Putamen (tissue), 1 donor: ENCODE measurements around the gene SEC16A.

Experiments
- DNase-seq: peaks from one replicate; pipeline ENCODE4 v3.0.0-alpha.2; 2016; ENCODE audit warnings: low spot score

SEC16A gene

DNA sequence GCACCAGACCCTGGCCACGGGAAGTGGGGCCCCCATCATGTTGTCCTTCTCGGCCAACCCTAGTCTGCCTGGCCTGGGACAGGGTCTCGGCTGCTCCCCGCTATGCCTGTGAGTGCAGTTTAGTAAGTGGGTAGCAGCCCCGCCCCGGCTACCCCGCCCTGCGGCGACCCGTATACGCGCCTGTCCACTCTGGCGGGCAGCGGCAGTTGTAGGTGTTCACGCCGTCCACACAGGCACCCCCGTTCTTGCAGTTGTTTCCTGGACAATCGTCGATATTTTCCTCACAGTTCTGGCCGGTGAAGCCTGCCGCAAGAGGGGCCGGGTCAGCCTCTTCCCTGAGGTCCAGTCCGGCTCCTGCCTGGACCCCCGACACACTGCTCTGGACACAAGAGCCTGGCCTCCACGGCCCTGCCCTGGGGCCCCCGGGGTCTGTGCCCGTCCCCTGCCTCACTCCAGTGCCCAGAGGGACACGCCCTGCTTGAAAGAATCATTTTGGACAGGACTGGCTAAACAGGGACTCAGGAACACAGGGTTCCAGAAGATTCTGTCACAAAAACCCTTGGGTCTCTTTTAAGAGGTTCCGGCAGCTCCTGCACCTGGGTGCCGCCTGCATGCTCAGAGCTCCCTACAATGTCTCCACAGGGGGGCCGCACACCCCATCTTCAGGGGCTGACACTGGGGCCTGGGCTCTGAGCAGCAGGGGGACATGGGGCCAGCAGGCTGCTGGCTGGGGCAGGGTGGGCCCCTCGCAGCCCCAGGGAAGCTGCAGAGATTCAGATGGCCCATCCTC is 36.6 kb upstream of the SEC16A start:
- DNase-seq, result no peak

GRCh38 chr9:136518623-136519022 is 35.8 kb upstream of the SEC16A start:
- DNase-seq, result no peak

GRCh38 chr9:136517950-136518349 is 35.1 kb upstream of the SEC16A start:
- DNase-seq, result no peak

DNA sequence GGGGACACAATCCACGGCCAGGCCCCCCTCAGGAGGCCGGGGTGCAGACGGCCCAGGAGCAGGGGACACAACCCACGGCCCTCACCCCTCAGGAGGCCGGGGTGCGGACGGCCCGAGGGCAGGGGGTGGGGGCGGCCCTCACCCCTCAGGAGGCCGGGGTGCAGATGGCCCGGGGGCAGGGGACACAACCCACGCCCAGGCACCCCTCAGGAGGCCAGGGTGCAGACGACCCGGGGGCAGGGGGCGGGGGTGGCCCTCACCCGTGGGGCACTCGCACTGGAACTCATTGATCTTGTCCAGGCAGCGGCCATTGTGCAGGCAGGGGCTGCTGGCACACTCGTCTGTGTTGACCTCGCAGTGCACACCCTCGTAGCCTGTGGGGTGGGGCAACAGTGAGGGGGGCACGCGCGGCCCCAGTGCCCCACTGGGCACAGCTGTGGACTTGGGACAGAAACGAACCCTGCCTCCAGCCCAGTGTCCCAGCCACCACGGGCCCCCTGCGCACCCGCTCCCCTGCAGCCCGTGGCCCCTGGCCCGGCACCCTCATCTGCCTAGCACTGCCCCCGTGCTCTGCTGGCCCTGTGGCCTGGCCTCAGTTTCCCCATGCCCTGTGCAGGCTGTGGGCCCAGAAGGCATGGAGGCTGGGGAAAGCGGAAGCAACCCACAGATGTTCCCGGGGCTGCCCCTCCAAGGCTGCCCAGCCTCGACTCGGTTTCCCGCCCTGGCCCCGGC is 34.3 kb upstream of the SEC16A start:
- DNase-seq, result no peak

- DNase-seq, result peak; percentile 81
These were observed 33.4 kb upstream of the SEC16A start for GRCh38 chr9:136516191-136516654.

DNA sequence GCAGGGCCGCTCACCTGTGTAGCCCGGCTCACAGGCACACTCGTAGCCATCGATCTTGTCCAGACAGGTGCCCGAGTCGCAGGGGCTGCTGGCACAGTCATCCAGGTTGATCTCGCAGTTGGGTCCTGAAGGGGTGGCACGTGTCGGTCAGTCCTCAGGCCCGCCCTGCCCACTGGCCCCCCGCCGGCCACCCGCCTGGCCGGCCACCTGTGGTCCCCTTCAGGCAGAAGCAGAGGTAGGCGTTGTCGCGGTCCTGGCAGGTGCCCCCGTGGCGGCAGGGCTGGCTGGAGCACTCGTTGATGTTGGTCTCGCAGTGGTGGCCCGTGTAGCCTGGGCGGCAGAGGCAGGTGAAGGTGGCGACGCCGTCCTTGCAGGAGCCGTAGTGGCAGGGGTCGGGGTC is 32.4 kb upstream of the SEC16A start:
- no peak for DNase-seq

DNA sequence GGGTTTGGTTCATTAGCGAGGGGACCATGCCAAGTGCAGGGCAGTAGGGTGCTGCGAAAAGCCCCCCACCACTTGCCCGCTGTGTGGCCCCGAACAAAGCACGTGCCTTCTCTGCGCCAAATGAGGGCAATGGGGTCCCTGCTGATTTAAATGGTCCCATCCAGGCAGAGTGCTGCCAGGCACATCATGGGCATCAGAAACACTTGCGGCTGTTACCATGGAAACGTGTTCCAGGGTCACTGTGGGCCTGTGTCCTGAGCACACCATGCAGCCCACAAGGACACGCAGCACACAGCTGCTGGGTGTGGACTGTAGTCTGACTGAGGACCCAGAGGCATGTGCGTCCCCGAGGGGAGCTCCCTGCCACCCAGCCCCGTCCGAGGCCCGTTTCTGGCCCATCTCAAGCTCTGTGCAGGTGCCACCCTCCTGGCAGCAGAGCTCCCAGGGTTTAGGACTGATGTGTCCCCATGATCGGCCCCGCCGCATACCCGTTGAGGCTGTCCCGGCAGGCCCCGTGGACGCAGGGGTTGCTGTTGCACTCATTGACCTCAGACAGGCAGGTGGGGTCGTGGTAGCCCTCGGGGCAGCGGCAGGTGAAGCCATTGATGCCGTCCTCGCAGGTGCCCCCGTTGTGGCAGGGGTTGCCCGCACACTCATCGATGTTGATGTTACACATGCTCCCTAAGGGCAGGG is 31.3 kb upstream of the SEC16A start:
- DNase-seq, result no peak

- DNase-seq, result no peak
These were observed 30.4 kb upstream of the SEC16A start for GRCh38 chr9:136513191-136513590.

GRCh38 chr9:136512651-136513071 is 29.8 kb upstream of the SEC16A start:
- no peak for DNase-seq

GRCh38 chr9:136511670-136512592 is 29.1 kb upstream of the SEC16A start:
- peak; percentile 90 for DNase-seq

DNA sequence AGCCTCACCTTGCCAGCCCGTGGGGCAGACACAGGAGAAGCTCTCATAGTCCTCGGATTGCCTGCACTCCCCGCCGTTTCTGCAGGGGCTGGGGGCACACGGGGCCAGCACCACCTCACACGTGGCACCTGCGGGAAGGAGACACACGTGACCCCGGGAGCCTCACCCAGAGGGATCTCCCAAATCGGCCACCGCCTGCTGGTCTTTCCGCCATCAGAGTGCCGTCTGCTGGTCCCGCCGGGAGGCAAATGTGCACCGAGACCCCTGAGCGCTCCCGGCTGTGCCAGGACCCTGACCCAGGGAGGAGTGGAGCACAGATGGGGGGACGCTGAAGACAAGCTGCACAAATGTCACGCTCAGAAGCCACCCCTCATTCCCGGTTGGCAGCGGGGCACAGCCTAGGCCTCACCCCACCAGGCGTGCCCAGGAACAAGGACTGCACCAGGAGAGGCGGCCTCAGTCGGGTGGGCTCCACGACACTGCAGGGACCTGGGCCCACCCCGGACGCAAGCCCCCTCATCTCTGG is 28.4 kb upstream of the SEC16A start:
- DNase-seq, result no peak

DNA sequence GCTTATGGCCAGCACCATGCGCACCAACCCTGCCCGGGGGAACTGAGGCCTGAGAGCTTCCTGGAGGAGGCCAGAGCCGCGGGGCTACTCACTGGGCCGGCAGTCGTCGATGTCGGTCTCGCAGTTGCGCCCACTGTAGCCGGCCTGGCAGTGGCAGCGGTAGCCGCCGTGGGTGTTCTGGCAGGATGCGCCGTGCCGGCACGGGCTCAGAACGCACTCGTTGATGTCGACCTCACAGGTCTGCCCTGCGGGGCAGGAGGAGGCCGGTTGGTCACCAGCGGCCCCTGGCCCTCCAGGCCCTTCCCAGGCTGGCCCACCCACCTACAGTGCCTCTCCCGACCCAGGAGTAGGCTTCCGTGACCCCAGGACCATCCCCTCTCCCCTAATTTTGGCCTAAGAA is 27.7 kb upstream of the SEC16A start:
- no peak for DNase-seq

GRCh38 chr9:136509549-136509948 is 26.7 kb upstream of the SEC16A start:
- DNase-seq, result no peak

DNA sequence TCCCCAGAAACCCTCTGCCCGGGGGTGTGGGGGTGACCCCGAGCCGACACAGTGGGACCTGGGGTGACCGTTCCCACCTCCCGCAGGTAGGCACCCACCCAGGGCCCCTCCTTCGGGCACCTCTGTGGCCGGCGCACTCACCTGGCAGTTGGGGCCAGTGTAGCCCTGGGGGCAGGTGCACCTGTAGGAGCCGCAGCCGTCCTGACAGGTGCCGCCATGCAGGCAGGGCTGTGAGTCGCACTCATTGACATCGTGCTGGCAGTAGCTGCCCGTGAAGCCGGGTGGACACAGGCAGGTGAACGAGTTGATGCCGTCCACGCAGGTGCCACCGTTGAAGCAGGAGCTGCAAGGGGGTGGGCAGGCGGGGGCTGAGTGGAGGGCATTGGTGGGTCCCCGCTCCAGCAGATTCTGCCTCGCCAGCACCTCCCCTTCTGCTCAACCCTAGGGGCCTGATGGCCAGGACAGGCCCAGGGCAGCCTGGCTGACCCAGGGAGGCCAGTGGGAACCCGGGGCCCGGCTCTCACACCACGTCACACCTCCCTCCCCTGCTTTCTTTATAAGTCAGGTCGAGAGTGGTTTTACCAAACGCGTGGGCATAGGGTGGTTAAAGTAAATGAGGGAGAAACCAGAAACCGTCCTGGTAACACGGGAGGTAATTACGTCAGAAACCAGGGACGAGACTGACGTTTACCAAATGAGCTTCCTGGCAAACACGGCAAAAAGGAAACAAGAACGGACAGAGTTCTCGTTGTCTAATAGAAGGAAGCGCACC is 26.1 kb upstream of the SEC16A start:
- DNase-seq, result no peak

- DNase-seq, result no peak
These were observed 25.1 kb upstream of the SEC16A start for GRCh38 chr9:136507992-136508375.

GRCh38 chr9:136507221-136507991 is 24.6 kb upstream of the SEC16A start:
- no peak for DNase-seq

- DNase-seq, result no peak
These were observed 23.6 kb upstream of the SEC16A start for GRCh38 chr9:136506425-136506824.

DNA sequence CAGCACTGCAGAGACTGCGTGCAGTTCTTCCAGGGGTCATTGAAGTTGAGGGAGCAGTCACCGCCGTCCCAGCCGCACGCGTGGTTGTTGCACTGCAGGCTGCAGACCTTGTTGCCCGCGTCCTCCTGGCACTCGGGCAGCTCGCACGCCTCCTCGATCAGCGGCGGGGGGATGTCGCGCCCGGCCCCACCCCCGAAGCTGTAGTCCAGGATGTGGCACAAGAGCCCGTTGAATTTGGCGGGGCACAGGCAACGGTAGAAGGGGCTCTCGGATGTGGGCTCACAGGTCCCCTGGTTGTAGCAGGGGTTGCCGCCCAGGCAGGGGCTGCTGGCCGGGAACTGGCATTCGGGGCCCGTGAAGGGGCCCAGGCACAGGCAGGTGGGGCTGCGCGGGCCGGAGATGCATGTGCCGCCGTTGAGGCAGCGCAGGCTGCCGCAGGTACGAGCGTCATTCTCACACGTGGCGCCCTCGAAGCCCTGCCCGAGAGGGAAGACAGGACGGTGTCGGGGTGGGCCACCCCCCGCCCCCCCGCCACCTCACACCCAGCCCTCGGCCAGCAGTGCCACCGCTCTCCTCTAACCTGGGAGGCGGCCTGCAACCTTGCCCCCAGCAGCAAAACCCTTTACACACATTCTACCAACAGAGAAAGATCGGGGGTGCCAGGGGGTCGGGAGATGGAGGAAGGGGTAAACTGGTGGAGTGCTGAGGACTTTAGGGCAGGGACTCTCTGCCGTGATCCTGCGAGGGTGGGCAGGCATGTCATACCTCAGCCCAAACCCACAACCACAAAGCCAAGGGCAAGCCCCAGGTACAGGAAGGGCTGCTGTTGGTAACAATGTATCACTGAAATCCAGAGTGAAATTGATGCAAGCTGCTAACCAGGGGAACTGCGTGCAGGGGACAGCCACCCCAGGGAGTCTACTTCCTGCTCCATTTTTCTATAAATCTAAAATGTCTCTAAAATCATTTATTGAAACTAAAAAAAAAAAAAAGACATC is 22.9 kb upstream of the SEC16A start:
- no peak for DNase-seq
